Heart left ventricle (tissue), 16 donors: Measurements from ENCODE around the gene EGR4. TPM values are rescaled to one million over a fixed set of nuclear protein-coding genes. Genes with fewer than 3 reads are reported as not detected.

Source experiments
- ATAC-seq, 4 donors: fragments of 200-7000 bp; cut with Tn5 transposase; one replicate each; pipeline ENCODE4 v1.9.1; 2020 to 2022; ENCODE audit warnings: moderate library complexity in 4 of 4, mild to moderate bottlenecking in 3 of 4, moderate number of reproducible peaks in 1 of 4
- DNase-seq, 5 donors: peaks; one replicate each; pipeline ENCODE4 v3.0.0-alpha.2; 2020
- H3K27ac ChIP-seq, 12 donors: fragments of 200-600 bp; sonication (generic) in 4 of 12; one replicate each; pipeline versions ENCODE4 v1.5.0 to v1.8.0; 2016 to 2022; ENCODE audit warnings: mild to moderate bottlenecking in 2 of 12
- H3K27me3 ChIP-seq, 9 donors: fragments of 200-600 bp; sonication (generic) in 2 of 9; one replicate each; pipeline versions ENCODE4 v1.5.1 to v1.8.0; 2016 to 2022; ENCODE audit warnings: mild to moderate bottlenecking in 3 of 9
- H3K36me3 ChIP-seq, 9 donors: fragments of 200-600 bp; sonication (generic) in 2 of 9; one replicate each; pipeline versions ENCODE4 v1.5.0 to v1.8.0; 2018 to 2022; ENCODE audit warnings: mild to moderate bottlenecking in 2 of 9
- H3K4me1 ChIP-seq, 12 donors: fragments of 200-600 bp; sonication (generic) in 4 of 12; one replicate each; pipeline versions ENCODE4 v1.5.0 to v1.8.0; 2016 to 2022; ENCODE audit warnings: mild to moderate bottlenecking in 3 of 12
- H3K4me3 ChIP-seq, 12 donors: fragments of 200-600 bp; sonication (generic) in 4 of 12; one replicate each; pipeline versions ENCODE4 v1.5.0 to v1.8.0; 2017 to 2022; ENCODE audit warnings: mild to moderate bottlenecking in 9 of 12, moderate library complexity in 4 of 12
- H3K9me3 ChIP-seq, 12 donors: fragments of 200-600 bp; sonication (generic) in 4 of 12; one replicate each; pipeline versions ENCODE4 v1.5.0 to v1.8.0; 2016 to 2022; ENCODE audit warnings: mild to moderate bottlenecking in 1 of 12
- CTCF ChIP-seq, 12 donors: fragments of 200-600 bp; sonication (generic) in 4 of 12; IDR thresholded peaks; one replicate each; pipeline versions ENCODE4 v1.5.0 to v1.8.0; 2018 to 2022; ENCODE audit warnings: antibody characterized with exemption in 12 of 12, mild to moderate bottlenecking in 5 of 12
- POLR2A ChIP-seq, 2 donors: fragments of 450-650 bp; IDR thresholded peaks; one replicate each; pipeline ENCODE4 v1.6.1; 2017; ENCODE audit warnings: antibody characterized with exemption in 2 of 2, mild to moderate bottlenecking in 2 of 2, moderate library complexity in 2 of 2
- WGBS, 4 donors: extraction: QIAGEN DNeasy Blood & Tissue Kit in 2 of 4; methylation state at CpG; one replicate each; pipeline versions ENCODE4 v1.1.5 to v1.1.7; 2013 to 2018; 5-methylcytosine and 5-hydroxymethylcytosine counted together
- intact Hi-C, 10 donors: fragments of 100-400 bp; cut with DNase I; formaldehyde crosslinking; loops; one replicate each; pipeline versions ENCODE4 v1.11.1 to v1.14.2; 2022
- polyA plus RNA-seq, 2 donors: library from polyadenylated mRNA; stranded (reverse); fragments of 200-250 nt; gene quantifications; one replicate each; pipeline ENCODE4 v1.2.3, GENCODE V29; 2013
- total RNA-seq, 9 donors: library from RNA; depleted of rRNA in 2 of 9; stranded (reverse); fragments of >200 nt in 2 of 9; fragmentation: NEBNext Ultra II Directional in 3 of 9; extraction: Animal tissue kit (Norgen Biotek cat#: 25700) in 3 of 9; gene quantifications; one replicate each; pipeline versions ENCODE4 v1.1.0 to v1.2.4, GENCODE V29; 2016 to 2023
- donor health status: ischemic (EF 13 %, LVEDD 7.1; RV severe dilation, severe dysfunction).
- donor health status: healthy with polysubstance abuse.
- donor health status: DM: no; HTN: yes; CAD: no.
- donor health status: DM: no; HTN: no; CAD: no.
- donor health status: ischemic (EF 25% LVEDD 6.9; RV normal size, moderate dysfunction).
- donor health status: ischemic (EF 25% LVEDD 5.7; RV mildly dilated, moderate dysfunction).
- donor health status: healthy.
- donor health status: DM: yes; HTN: yes; CAD: no.
- donor health status: ischemic (EF 35%, LVEDD 5.7; RV mildly dilated, moderate dysfunction).
- donor health status: nonischemic (EF 11% LVEDD 7.7; RV severe dilation, severe dysfunction).
- donor health status: DM: yes; HTN: yes; CAD: no.
- donor health status: PGD.
- donor health status: ischemic (EF 29% LVEDD 5.4; RV normal size, mild dysfunction).
- donor health status: nonischemic (EF 23%, LVEDD 6.1; RV moderate dilation, normal function).

Gene EGR4
- total and polyA plus RNA-seq, 11 donors, result not detected

- no peak for TF ChIP-seq POLR2A (IDR thresholded peaks at IDR 0.05)
- no peak for TF ChIP-seq CTCF (IDR thresholded peaks at IDR 0.05)
- Histone ChIP-seq H3K4me1 (no peaks in the 10 kb centered on the region), H3K36me3 (no peaks in the 10 kb centered on the region), H3K27me3 (no peaks in the 10 kb centered on the region), H3K4me3 (no peak overlapping the region), H3K27ac (no peak overlapping the region), H3K9me3 (peaks cover 0 to 20% (median 1%) of the 10 kb centered on the region in 12 donors)
- WGBS, 4 donors, result 94 to 98% (median 96%) methylated on average over 1 of the region's 1 CpG
- DNase-seq (no peak), ATAC-seq (no peak)
- intact Hi-C loops, result no loop called here
Observed at GRCh38 chr2:73334620-73335019, 41.3 kb upstream of the EGR4 start.

- Histone ChIP-seq H3K36me3 (no peaks in the 10 kb centered on the region), H3K9me3 (peaks cover 0 to 20% (median 1%) of the 10 kb centered on the region in 12 donors), H3K27me3 (no peaks in the 10 kb centered on the region), H3K4me3 (no peak overlapping the region), H3K4me1 (no peaks in the 10 kb centered on the region), H3K27ac (no peak overlapping the region)
- DNase-seq, result no peak
- 53 to 69% (median 61%) methylated on average over 2 of the region's 2 CpGs for WGBS, 4 donors
- ATAC-seq, result no peak
- TF ChIP-seq POLR2A (IDR thresholded peaks at IDR 0.05) (no peak), CTCF (IDR thresholded peaks at IDR 0.05) (no peak)
- intact Hi-C loops, result no loop called here
Observed at GRCh38 chr2:73334045-73334444, 40.7 kb upstream of the EGR4 start.

GRCh38 chr2:73333564-73333963 is 40.2 kb upstream of the EGR4 start:
- Histone ChIP-seq H3K9me3 (peaks cover 0 to 20% (median 1%) of the 10 kb centered on the region in 12 donors), H3K4me3 (no peak overlapping the region), H3K27ac (no peak overlapping the region), H3K36me3 (no peaks in the 10 kb centered on the region), H3K4me1 (no peaks in the 10 kb centered on the region), H3K27me3 (peaks cover 0 to 3% (median 0%) of the 10 kb centered on the region in 9 donors)
- ATAC-seq, result no peak
- TF ChIP-seq CTCF (IDR thresholded peaks at IDR 0.05) (no peak), POLR2A (IDR thresholded peaks at IDR 0.05) (no peak)
- intact Hi-C loops, result no loop called here
- no peak for DNase-seq

GRCh38 chr2:73324126-73324725 is 30.9 kb upstream of the EGR4 start:
- Histone ChIP-seq H3K4me1 (no peaks in the 10 kb centered on the region), H3K36me3 (no peaks in the 10 kb centered on the region), H3K9me3 (no peaks in the 10 kb centered on the region), H3K27me3 (peaks cover 0 to 49% (median 8%) of the 10 kb centered on the region in 9 donors), H3K4me3 (no peak overlapping the region), H3K27ac (no peak overlapping the region)
- 59 to 68% (median 65%) methylated on average over 13 of the region's 13 CpGs for WGBS, 4 donors
- intact Hi-C loops, result no loop called here
- DNase-seq, result no peak
- TF ChIP-seq POLR2A (IDR thresholded peaks at IDR 0.05), result no peak
- no peak for TF ChIP-seq CTCF (IDR thresholded peaks at IDR 0.05)
- no peak for ATAC-seq
